Activated T-helper 9 cell treated with anti-CD3 and anti-CD28 coated beads, Interleukin-2, amount 50 U/mL, for 16 hours (primary cell): Measurements from ENCODE around the gene GGT7.
A peak's percentile ranks its signal among the peaks of the same experiment; 100 is the strongest.
"Not testable (repeated sequence)": the region's sequence is repeated elsewhere in the genome, so short reads cannot be mapped to it uniquely, and the experiment has no call there.

Experiments used
- DNase-seq: peaks from one replicate; pipeline ENCODE4 v3.0.0-alpha.2; 2020; ENCODE audit warnings: low read depth

GGT7 gene

DNA sequence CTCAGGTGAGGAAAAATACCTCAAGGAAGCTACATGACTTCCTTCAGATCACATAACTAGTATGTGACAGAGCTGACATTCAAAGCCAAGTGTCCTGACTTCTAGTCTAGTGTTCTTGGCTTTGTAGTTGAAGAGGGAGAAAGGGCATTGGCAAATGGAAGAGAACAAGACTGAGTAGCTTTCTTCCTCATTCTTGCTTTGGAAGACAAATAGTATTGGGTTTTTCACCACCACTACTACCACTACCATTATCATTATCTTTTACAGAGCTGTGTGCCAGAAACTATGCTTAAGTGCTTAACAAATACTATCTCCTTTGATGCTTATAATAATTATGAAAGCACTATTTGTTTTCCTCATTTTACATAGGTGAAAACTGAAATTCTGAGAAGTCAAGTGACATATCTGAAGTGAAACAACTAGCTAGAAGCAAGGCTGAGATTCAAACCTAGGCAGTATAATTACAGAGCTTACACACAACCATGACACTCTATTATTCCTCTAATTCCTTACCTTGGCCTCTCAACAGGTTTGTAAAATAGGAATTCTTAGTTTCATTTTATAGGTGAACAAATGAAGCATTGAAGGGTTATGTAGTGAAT lies 10.5 kb upstream of the GGT7 start:
- no peak for DNase-seq

DNA sequence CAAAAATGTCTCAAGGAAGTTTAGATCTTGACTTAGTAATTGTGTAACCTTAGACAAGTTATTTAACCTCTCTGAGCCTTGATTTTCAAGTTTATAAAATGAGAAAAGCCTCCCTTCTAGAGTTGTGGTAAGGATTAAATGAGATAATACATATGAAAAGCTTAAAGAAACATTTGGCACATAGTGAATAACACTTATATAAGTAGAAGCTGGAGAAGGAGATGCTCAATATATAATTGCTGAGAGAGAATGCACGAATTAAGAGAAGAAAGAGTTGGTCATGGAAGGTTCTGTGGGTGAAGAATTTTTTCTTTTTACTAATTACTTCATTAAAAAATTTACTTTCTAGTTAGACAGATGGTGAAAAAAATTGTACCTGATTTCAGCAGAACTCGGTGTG lies 9.0 kb upstream of the GGT7 start:
- DNase-seq: no peak

DNA sequence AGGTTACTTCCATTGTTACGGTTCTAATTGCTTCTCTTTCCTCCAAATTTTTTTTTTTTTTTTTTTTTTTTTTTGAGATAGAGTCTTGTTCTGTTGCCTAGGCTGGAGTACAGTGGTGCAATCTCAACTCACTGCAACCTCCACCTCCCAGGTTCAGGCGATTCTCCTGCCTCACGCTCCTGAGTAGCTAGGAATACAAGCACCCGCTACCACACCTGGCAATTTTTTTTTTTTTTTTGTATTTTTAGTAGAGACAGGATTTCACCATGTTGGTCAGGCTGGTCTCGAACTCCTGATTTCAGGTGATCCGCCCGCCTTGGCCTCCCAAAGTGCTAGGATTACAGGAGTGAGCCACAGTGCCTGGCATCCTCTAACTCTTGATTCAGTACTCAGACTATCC lies 8.3 kb upstream of the GGT7 start:
- DNase-seq: not testable (repeated sequence)

DNA sequence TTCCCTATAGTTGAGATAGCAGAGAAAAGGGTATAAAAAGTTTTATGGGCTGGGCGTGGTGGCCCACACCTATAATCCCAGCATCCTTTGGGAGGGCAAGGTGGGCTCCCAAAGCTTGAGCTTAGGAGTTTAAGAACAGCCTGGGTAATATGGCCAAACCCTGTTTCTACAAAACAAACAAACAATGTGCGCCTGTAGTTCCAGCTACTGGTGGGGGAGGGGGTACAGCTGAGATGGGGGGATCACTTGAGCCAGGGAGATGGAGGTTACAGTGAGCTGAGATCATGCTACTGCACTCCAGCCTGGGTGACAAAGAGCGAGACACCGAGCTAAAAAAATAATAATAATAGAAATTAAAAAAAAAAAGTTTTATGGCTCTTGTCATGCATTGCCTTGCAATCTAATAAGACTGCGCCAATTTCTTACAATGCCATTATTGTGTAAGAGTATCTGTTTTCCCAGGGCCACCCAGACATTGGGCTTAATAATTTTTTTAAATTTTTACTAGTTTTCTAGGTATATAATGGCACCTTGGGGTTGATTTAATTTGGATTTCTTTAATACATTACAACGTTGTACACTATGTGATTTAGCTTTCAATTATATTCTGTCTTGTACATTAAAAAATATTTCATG lies 7.7 kb upstream of the GGT7 start:
- DNase-seq: no peak

DNA sequence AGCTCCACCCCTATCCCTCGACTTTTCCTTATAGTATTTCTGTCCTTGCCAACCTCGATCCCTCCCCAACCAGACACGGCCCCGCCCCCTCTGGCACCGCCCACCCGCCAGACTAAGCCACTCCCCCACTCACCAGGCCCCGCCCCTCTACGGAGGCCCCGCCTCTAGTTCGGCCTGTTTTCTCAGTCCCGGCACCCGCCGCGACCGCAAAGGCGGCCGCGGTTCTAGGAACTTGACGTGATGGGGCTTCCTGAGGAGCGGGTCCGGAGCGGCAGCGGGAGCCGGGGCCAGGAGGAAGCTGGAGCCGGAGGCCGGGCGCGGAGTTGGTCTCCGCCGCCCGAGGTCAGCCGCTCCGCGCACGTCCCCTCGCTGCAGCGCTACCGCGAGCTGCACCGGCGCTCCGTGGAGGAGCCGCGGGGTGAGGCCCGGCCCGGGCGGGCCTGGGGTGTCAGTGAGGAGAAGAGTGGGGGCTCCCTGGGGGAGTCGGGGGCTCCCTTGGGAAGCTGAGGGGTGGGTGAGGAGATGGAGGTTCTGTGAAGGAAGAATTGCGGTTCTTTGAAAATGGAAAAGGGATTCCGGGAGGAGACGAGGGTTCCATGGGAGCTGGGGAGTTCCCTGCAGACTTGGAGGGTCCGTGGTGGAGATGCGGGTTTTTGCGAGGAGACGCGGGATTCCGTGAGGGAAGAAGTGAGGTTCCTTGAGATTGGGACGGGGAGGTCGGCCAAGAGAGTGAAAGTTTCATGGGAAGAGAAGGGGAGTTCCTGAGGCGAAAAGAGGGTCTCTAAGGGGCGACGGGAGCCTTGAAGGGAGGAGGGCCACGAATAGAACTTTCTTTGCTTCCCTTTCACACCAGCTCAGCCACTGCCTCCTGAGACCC lies 4.0 kb upstream of the GGT7 start, which contains the start of gene ACSS2:
Gene ACSS2, plus strand, starts transcription at position 207 of the 877 bp plus-strand sequence. Its CDS starts 34 bp downstream, at position 241.
- peak; percentile 92 for DNase-seq

DNA sequence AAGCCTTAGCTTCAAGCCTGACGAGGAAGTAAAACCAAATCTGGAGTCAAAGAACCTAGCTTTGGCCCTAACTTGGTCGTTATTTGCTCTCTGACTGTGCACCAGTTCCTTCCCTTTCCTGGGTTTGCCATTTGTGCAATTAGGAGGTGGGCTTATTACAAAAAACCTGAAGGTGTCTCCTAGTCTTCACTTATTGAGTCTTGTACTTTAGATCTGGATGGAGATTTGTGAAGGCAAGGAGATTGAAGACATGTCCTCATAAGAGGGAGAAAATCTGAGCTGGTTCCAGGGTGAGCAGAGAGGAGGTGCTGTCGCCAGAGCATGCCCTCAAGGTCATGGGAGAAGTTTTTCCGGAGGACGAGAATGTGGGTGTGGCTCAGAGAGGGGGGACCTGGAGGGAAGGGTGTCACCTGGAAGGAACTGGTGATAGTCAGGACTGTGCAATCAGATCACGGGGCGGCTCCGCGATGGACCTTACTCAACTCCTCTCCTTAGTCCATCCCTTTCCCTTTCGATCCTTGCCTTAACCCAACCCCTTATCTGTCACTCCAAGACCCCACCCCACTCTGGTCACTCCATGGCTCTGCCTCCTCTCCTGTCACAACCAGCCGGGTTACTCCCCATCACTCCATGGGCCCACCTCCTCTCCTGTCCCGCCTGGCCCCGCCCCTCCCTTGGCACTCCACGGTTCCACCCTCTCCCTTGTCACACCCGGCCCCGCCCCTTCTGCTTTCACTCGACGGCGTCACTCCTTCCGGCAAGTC lies 3.2 kb upstream of the GGT7 start:
- DNase-seq: no peak

DNA sequence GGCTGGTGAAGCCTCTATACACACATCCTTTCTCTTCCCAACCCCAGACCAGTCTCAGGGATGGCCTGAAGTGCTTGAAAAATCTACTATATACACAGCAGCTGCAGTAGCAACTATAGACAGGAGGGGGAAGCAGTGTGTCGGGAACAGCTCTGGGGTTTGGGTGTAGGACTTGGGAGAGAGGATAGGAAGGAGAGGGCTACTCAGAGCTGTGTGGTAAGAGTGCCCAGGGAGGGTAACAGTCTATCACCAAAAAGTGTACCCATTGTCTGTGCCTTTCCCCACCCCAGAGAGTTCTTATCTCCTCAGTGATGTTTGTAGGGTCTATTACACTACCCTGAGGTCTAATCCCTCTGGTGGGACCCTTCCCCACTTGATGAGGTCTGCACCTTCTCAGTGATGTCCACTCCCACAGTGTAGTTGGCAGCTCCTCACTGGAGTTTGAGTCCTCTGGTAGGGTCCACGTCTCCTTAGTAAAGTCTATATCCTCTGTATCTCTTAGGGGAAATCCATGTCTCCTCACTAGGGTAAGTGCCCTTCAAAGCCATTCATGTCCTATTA lies 1.5 kb upstream of the GGT7 start:
- DNase-seq: peak; percentile 16

DNA sequence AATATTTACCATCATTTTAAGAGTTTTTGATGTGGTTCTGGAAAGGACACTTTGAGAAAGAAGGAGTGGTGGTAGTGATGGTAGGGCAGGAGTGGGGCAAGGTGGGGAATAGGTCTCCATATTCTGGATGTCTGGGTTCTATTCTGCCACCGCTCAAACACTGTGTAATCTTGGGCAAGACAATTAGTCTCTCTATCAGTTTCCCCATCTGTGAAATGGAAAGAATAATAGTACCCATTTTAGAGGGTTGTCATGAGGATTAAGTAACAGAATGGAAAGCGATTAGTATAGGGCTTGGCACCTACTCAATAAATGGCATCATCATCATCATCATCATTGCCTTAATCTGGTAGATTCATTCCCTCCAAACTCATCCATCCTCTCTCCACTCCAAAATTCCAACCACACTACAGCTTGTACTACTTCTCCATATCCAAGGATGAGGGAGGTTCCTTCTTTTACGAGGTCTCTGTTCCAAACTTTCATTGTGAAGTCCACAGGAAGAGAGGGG lies 982 bp upstream of the GGT7 start:
- no peak for DNase-seq

DNA sequence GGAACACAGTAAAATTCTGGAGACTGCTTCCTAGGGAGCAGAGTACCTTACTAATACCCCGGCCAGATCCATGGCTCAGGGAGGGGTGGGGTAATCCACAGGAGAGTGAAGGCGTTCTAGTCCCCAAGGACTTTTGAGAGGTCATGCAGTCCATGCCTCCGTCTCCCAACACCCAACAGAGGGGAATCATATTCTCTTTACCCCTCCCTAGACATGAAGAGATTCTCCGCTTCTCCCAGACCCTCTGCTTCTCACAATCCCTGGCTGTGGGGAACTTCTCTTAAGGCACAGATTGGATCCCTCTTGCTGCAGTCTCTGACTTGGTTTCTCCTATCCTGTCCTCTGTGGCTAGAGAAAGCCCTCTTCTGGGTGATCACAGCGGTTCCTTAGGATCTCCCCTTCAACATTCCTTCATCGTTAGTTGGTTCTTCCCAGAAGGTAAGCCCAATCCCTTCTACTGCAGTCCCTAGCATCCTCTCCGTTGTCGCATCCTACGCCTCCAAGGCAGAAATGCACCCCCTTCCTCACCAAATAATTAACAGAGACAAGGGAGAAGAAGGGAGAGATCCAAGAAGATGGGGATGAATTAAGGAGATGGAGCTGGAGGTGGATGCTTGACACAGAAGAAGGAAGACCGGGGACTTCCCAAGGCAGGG lies 562 bp downstream of the GGT7 start:
- no peak for DNase-seq

DNA sequence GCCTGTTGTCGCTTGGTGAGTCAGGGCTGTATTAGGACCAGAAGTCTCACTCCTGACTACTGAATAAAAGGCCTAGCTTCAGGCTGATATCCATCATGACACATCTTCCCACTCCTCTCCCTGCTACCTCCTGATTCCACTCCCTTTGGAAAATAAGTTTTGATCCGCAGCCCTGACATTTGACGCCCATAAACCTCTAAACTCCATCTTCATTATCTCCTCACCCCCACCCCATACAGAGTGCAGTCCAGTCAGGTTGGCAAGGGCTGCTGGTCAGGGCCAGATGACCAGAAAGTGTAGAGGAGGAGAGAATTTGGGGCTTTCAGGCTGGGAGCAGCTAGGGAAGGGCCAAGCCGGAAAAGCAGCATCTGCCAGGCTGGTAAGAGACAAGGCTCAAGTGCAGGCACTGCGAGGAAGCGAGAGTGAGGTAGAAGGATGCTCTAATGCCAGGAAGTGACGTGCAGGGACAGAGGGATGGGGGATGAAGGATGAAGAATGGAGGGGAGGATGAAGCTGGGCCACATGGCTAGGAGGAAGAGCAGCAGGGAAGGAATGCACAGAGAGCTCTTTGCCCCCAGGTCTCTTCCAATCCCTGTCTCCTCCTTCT lies 1.2 kb downstream of the GGT7 start:
- no peak for DNase-seq

DNA sequence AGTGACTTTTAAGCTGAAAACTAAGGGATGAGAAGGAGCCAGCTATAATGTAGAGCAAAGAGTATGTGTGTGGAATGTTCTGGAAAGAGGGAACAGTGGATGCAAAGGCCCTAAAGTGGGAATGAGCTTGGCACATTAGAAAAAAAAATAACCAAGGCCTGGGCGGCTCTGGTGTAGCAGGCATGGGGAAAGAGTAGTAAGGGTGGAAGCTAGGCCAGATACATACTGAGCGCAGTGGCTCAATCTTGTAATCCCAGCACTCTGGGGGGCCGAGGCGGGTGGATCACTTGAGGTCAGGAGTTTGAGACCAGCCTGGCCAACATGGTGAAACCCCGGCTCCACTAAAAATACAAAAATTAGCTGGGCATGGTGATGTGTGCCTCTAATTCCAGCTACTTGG lies 8.4 kb downstream of the GGT7 start:
- no peak for DNase-seq

DNA sequence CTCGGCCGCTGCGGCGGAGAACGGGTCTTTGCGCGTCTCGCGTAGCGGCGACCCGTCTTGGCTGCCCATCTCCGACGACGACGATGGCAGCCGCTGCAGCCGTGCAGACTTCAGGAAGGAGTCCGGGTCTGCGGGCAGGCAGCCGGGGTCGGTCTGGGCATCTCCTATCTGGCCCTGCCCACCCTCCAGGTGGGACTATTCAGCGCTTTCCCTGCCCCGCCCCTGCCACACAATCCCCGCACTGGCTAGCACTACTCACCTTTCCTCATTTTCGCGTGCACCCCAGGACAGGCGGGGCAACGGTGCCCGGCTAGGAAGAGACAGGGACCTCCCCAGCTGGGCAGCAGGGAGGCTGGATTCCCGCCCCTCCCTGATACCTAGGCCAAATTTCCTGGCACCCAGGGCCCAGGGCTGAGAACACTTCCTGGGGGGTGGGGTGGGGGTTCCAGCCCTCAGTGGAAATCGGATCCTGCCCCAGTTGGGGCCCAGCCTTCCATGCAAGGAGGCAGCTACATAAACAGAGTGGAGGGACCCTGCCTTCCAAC lies 9.2 kb downstream of the GGT7 start:
- DNase-seq: no peak

DNA sequence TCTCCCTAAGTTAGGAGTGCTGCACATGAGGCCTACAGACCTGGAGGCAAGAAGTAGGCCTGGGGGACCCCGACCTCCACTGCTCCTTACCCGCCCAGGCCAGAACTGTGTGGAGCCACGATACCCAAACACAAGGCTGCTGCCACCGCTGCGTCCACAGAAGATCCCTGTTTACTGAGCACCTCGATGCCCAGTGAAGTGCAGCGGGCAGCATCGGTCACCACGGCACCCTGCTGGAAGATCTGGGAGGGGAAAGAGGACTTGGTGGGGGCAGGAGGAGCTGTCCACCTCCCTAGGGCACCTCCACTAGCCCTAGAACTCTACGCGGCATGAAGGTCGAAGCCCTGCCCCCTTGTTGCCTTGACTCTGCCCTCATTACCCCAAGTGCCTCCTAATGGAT lies 9.9 kb downstream of the GGT7 start:
- no peak for DNase-seq

DNA sequence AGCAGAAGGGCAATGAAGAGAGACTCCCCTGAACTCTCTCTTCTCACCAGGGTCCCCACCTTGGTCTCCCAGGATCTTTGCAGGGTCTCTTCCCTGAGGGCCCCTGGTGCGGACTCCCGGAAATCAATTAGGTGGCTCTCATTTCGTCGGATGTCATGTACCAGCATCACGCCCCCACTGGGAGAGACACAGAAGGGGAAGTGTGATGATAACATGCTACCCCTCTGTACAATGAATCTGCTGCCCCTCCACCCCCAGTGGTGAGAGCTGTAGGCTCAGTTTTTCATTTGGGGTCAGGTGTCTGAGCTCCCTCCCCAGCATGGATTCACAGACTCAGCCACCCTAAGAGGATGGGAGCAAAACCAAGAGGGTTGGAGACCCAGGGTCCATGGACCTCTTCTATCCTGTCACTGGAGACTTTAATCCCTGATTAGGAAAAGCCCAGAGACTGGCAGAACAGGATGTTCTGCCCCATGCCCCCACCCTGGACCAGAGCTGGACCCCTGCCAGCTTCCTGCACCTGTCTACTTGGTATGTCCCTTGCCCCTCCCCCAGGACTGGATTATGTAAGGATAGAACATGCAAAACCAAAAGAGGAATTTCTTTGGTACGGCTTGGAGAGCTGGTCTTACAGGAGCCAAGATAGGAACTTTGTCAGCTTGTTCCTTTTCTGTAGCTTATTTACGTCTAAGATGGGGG lies 11.1 kb downstream of the GGT7 start:
- DNase-seq: no peak

DNA sequence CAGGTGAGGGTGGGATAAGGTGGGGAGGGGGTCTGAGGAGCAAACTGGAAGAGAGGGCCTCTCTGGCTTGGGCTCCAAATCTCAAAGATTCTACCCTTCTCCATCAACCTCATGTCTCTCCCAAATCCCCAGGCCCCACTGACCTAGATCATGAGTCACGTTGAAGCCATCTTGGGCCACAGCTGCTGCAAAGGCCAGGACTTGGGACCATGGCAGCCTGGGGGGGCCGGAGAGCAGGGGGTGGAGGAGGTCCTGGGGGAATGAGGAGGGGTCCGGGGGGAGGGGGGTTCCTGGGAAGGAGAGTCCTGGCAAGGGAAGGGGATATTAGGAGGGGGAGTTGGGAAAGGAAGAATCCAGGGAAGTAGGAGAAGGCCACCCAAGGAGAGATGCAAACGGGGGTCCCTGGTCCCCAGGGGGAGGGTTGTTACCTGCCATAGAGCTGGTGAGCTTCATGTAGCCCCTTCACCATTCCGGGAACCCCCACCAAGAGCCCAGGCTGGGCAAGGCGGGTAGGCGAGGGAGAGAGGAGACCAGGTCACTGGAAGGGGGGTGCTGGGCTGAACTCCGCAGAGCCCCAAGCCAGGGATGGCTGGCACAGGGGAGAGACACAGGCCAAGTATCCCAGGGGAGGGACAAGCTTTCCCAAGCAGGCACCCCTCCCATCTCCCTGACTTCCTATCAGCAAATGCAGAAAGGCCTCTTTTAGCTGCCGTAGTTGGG lies 12.7 kb downstream of the GGT7 start:
- DNase-seq: no peak

DNA sequence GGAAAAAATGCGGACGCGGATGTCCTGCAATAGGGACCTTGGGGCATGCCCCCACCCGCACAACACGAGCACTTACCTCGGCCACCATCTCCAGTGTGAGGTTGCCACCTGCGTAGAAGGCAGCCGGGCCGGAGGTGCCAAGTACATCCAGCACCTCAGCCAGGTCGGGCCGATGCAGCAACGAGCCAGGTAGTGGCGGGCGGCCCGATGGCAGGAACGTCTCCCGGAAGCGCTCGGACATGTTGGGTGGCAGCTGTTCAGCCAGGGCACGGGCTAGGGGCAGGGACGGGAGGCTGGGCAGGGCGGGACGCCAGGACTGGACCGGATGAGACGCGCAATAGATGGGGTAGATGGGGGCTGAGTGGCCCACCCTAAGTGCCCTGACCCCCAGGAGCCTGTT lies 13.3 kb downstream of the GGT7 start:
- no peak for DNase-seq

DNA sequence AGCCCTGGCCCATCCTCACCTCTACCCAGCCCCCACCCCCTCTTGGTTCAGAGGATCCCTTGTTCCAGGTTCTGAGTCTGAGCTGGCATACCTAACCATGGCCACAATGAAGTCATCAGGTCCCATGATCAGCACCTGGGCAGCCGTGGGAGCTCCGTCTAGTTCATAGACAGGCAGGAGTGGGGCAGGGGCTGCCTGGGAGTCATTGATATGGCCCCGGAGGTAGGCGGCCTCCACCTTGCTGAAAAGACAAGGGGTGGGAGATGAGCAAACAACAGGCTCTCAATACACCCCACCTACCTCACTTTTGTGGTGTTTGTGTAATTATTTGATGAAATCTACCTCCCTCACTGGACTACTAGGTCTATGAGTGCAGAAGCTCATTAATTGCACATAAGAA lies 20.4 kb downstream of the GGT7 start:
- no peak for DNase-seq

DNA sequence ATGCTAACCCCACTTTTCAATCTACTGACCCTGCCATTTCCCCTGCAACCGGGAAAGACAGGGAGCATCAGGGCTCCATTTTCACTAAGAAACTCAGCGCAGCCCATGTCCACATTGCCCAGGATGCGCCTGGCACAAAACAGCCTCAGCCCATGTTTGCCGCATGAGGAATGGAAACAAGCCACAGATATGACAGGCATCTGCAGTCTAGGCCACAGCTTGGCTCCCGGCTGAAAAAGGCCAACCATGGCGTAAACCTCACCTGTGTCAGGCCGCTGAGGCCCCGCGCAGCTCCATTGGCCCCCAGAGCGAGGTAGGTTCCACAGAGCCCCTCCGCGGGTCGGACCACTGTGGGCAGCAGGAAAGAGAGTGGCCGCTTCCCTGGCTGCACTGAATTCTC lies 21.7 kb downstream of the GGT7 start:
- no peak for DNase-seq

DNA sequence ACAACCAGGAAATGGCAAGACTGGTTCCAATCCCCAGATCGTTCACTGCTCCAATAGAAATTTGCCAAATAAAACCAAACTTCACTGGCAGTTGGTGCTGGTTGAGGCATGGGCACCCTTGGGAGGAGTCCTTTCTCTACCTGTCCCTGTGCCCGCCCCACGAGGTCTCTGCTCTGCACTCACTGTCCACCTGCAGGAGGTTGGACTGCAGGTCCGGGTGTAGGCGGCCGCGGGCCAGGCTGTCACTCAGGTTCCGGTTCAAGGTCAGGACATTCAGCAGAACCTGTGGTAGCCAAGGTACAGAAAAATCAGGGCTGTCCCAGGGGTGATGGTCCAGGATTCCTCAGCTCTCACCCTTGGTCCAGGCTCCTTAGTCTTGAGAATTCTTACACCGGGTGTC lies 22.9 kb downstream of the GGT7 start:
- DNase-seq: no peak
